Measurements from ENCODE around the gene CD300LD.

The CD300LD gene

DNA sequence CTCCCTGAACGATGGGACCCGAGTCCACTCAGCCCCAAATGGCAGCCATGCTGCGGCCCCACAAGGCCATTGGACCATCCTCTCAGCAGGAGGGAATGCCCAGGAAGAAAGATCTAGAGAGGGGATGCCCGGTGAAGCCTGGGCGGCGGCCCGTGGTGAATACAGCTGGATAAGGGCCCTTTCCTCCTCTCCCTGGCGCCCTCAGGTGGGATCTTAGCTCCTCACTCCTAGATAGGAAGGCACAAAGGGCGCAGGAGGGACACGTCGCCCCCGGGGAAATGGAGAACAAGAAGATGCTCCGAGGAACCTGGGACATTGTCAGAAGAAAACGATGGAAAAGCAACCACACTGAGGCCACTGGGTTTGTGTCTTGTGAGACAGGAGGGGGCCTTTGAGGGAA lies 48.7 kb downstream of the CD300LD start:
- DNase-seq, result no peak

DNA sequence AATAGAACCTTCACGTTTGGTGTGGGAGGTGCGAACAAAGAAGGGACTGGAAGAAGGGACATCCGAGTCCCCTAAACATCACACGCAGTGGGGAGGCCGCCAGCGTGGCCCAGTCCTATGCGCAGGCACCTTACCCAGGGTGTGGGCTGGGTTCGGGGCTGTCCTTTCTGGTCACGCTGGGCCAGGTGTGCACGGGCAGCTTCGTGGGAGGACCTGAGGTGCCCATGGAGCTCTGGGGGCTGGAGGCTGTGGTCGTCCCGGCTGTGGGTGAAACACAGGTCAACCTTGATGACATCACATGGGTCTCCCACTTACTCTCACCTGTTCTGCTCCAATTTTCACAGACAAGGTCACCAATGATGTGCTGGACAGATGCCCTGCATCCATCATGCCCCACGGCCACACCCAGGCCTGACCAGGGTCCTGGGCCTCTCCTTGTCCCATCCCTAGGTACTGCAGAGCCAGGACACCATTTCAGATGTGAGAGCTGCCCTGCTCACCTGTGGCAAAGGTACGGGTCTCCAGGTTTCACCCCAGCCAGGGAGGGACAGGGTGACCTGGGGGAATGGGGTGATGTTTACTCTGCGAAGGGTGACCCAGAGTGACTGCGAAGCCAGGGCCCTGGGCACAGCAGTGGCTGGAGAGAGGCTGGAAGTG lies 49.2 kb downstream of the CD300LD start:
- DNase-seq, result no peak

DNA sequence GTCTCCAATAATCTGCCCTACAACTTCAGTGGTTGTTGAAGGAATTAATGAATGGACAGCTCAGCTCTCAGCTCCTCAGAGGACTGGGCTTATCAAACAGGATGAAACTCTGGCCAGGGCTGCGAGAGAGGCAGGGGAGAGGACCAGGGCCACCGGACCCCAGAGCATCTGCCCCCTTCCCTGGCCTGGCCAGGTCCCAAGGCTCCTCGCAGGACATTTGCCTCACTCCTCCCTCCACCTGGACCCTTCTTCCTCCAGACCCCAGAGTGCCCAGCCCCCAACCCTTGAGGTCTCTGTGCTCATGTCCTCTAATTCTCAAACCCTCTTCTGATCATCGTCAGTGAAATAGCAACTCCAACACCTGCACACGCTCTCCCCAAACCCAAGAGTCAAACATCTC lies 49.9 kb downstream of the CD300LD start:
- DNase-seq, result no peak

DNA sequence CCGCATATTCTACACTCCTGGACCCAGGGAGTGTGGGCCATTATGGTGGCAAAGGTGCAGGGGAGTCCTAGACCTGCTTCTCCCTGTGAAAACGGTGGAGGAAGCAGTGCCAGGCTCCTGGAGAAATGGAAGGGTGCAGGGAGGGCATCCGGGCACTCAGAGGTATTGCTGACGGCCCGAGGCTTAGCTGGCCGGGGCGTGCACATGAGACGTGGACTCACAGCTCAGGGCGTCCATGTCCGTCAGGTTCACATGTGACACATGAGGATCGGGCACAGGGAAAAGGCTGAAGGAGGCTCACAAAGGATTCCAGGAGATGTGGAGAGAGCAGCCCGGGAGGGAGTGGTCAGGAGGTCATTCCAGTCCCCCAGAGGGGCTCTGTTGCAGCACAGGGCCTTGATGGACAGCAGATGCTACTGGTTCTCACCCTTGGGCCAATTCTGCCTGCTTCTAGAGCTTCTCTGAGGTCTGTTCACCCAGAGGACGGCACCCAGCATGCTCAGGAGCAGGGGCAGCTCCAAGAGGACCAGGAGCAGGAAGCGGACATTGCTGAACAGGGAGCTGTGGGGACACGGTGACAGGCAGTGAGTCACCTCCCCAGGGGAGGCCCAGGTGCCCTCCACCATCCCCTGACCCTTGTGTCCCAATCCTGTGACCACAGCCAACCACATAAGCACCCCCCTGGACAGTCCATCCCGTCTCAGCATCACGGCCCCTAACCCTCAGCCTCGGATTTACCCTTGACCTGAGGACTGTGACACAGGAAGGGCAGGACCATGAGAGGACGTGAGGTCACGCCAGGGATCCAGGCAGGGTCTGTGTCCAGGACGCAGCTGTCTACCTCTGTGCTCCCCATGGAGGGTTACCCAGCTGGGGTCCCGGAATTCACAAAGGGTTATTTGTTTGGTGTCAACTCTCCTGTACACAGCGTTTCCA lies 50.6 kb downstream of the CD300LD start:
- no peak for DNase-seq

DNA sequence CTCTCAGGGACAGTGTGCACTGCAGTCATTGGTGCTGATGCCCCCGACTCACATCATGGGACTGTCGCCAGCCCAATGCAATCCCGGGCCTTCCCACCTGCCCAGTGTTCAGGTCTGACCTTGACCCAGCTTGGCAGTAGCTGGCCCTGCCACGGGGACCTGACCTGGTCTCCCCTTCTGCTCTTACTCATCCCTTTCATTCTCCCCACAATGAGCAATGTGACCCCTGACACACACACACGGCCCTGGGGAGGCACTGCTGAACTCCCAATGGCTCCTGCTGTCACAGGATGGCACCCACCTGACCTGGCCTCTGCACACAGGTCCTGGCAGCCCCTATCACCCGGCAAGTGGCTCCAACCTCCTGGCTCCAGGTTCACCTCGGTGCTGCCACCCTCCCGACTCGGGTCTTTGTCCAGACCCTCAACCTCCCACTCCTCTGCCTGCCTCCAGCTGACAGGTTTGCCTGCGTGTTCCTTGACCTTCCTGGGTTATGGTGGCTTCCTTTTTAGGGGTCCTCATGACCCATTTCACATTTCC lies 52.7 kb downstream of the CD300LD start:
- DNase-seq, result no peak

DNA sequence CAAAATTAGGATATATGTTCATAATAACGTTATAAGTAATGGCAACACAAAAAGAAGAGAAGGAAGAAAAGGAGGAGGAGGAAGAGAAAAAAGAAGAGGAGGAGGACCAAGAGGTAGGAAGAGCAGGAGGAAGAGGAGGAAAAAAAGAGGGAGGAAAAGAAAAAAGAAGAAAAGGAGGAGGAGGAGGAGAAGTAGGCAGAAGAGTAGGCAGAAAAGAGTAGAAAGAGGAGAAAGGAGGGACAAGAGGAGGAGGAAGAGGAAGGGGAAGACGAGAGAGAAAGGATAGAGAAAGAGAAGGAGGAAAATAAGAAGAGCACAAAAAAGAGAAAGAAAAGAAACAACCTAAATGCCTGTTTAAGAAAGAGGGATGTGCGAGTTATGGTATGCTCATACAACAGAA lies 55.2 kb downstream of the CD300LD start:
- no peak for DNase-seq

DNA sequence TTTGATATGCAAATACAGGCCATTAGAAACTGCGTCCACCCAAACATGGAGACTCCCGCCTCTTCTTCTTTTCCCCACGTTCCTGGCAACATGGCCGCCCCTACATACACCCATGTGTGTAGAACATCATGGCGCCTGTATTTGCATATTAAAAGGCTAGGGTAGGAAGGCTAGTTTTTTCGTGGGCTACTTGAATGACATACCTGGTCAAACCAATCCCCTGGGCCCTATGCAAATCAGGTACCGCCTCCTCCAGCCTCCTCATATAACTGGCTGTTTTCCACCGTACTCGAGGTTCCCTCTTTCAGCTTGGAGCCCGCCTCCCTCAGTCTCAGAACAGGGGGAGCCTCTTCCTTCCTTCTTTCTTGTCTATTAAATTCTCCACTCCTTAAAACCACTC lies 60.0 kb downstream of the CD300LD start:
- no peak for DNase-seq

DNA sequence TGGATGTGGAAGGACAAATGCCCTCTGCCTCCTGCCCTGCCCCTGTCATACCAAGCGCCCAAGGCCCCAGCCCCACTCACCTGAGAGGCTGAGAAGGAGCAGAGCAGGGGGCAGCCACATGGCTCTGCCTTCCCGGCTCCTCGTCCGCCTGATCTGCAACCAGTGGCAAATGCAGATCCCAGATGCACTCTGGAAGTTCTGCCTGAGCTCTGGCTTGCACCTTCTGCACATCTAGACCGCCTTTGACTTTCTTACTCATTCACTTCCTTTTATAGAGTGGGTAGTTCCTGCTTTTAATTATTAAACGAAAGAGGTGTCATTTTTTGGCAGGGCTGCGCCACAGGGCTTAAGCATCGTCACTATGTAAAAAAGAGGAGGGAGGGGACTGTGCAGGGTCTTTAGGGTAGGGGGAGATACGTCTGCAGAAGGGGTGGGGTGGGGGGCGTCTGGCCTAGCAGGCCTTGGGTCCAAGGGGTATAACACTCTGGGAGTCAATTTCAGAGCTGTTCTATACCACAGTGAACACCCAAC lies 60.8 kb downstream of the CD300LD start, which contains the start of gene CD300LB:
Gene CD300LB (minus strand): TSS at position 245 of the 531 bp plus-strand sequence. CDS start 125 bp downstream, at position 120.
- no peak for DNase-seq

DNA sequence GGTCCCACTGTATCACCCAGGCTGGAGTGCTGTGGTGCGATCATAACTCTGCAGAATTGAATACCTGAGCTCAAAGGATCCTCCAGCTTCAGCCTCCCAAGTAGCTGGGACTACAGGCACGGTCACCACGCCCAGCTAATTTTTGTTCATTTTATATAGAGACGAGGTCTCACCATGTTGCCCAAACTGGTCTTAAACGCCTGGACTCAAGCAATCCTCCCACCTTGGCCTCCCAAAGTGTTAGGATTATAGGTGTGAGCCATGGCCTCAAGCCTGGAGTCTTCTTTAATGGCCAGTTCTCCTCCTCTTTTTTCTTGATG lies 61.3 kb downstream of the CD300LD start:
- no peak for DNase-seq
